HS-5 (cell line): Measurements from ENCODE around the gene CARD10.

Experiments
- DNase-seq: peaks from one replicate; pipeline ENCODE4 v3.0.0-alpha.2; 2012; ENCODE audit warnings: low read depth

The CARD10 gene

GRCh38 chr22:37502342-37503182 is 16.7 kb downstream of the CARD10 start:
- DNase-seq, result no peak

DNA sequence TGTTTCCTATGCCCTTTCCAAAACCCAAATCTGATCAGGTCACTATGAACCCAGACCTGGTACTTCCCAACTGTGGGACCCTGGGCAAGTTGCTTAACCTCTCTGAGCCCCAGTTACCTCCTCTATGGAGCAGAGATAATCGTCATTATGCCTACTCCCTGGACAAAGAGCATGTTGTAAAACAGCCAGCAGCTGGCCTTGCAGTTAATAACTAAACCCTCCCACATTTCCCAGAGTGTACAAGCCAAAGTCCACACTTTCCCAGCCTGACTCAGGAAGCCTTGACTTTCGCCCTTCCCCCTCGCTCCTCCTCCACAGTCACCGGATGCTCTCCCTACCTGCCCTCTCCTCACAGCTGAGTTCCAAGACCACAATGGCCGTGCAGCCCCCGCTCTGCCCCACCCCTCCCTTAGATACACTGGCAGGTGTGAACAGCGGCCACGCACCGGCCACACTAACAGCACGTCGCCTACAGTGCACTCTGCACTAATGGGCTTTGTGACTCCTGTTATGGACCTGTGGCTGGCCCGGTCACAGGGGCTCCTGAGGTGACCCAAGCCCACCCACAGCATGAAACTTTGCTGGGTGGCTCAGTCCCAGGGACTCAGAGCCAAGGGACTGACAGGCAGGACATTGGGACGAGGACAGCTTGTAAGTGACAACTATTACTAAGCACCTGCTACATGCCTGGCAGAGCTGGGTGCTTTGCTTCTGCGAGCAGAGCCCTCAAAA is 17.4 kb downstream of the CARD10 start:
- no peak for DNase-seq

GRCh38 chr22:37500745-37501609 is 18.2 kb downstream of the CARD10 start:
- no peak for DNase-seq

DNA sequence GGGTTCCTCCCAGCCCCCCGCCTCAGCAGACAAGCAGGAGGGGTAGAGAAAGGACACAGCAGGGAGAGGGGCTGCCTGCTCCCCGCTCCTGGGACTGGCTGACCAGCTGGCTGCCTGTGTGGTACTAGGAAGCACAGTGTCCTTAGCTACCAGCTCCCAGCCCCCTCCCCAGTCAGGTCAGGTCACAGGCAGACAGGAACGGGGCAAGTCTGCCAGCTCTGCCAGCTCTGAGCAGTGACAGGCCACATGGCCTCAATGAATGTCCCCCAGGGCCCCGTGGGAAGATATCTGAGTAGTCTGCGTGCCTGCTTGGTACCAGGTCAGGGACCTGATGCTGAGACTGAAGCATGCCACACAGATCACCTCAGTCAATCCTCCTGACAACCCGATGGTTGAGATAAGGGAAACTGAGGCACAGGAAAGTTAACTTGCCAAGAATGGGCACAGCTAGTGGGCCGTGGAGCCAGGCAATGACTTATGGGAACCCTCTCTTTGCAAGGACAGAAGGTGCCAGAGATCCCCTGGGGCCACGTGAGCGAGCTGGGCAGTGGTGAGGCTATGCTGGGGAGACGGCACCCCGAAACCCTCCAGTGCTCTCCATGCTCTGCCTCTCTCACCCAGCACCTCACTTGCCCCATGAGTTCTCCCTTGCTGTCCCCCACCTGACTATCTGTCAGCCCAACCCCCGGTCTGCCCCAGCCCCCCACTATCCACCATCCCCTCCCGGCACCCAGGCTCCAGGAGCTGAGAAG is 19.2 kb downstream of the CARD10 start:
- no peak for DNase-seq

- no peak for DNase-seq
Measured at GRCh38 chr22:37499027-37499707, 20.0 kb downstream of the CARD10 start.

DNA sequence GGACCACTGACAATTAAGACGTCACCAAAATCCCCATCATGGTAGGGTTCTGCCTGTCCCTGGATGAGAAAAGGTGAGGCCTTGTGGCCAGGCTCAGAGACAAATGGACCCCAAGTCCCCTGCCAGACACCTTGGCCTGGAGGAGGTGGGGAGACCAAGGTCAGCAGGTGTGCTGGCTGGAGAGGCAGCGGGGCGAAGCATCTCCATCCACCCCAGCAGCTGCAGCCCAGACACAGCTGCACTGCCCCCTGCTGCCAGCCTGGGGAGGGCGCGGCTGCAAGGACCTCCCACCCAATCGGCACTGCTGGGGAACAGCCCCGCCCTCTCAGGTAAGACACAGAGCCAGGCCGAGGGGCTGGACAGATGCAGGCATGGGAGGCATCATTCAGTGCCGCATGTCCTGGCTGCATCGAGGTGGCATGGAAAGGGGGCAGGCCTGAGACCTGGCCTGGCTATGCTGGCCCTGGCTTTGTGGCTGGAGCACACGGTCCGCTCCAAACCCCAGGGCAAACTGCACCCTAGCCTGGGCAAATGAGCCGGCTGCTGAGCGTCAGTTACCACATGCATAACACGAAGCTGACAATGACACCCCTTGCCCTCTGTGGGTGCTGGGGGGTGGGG is 20.8 kb downstream of the CARD10 start:
- no peak for DNase-seq

DNA sequence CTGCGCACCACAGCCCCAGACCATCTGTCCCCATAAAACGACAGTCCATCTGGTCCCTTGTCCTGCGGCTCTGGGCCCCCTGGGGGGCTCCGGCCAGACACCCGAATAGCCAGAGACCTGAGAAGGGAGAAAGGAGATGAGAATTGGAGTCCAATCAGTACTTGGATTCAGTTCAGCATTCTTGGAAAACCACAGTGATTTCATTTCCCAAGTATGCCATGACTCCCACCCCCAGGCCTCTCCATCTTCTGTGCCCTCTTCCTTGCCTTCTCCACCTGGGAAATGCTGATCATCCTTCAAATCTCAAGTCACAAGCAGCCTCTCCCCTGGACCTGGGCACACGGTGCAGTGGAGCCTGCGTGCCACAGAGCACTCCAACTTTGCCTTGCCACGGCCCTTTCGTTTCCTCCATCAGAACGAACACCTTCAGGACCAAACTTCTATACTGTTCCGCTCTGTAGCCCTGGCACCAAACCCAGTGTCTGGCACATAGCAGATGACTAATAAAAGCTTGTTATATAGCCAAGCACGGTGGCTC is 22.1 kb downstream of the CARD10 start:
- peak; percentile 96 for DNase-seq

DNA sequence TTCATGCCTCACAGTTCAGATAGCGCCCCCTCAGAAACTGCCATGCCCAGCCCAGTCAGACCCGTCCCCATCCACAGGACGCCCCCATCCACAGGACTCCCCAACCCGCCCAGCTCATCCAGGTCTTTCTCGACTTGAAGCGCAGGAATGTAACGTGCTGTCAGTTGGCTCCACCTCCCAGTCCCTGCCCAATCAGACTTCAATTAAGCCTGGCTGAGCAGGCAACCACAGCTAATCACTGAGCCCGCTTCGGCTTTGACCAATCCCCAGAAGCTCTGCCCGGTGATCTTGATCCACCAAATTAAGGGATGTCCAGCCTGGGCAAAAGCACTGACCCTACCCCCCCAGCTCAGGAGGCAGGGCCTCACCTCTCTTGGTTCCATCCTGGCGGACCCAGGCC is 22.6 kb downstream of the CARD10 start:
- DNase-seq, result no peak

DNA sequence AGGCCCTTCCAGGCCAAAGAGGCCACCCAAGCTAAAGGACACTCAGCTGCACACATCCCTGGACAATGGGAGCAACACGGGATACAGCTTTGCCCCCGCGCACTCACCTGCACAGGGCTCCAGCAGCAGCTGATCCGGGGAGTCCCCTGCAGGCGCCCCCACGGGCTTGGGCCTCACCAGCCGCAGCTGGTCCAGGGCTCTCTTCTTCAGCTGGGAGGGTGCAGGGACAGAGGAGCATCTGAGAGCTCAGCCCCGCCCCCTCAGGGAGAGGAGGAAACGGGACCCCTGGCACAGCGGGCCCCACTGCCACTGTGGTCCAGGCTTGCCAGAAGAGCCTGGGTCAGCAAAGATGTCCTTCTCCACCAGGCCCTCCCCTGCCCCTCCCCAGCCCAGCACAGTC is 25.2 kb downstream of the CARD10 start:
- no peak for DNase-seq

GRCh38 chr22:37492428-37493344 is 26.5 kb downstream of the CARD10 start:
- DNase-seq, result no peak

DNA sequence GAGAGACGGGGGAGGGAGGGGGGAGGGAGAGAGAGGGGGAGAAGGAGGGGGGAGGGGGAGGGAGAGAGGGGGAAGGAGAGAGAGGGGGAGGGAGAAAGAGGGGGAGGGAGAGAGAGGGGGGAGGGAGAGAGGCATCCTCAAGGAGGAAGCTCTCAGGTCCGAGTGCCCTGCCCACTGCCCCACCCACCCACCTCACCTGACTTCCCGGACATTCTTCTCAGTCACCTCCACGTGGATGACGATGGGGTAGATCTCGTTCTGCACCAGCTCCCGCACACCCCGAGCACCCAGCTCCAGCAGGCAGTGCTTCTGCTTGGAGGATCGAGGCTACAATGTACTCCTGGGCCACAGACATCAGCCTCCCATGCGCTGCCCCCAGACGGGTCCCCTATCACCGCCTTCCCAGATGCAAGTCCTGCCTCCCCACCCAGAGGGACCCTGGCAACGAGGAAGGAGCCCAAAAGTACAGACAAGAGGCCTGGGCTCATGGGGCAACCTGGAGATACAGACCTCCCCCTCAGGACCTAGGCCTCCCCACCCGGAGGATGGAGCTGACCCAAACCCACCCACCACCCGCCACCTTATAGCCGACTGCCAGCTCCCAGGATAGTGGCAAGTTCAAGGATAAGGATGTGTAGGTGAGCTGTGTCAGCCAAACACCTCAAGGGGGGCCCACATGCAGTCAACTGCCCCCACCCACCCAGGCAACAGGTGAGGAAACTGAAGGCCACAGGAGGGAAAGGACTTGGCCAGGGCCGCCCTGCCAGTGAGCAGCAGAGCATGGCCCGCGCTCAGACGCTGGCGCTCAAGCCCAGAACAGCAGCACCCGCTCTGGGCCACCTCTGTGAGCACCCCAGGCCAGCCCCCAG is 27.4 kb downstream of the CARD10 start:
- DNase-seq, result no peak

- no peak for DNase-seq
Measured at GRCh38 chr22:37491106-37491505, 28.1 kb downstream of the CARD10 start.

GRCh38 chr22:37489983-37490382 is 29.2 kb downstream of the CARD10 start:
- DNase-seq, result no peak

DNA sequence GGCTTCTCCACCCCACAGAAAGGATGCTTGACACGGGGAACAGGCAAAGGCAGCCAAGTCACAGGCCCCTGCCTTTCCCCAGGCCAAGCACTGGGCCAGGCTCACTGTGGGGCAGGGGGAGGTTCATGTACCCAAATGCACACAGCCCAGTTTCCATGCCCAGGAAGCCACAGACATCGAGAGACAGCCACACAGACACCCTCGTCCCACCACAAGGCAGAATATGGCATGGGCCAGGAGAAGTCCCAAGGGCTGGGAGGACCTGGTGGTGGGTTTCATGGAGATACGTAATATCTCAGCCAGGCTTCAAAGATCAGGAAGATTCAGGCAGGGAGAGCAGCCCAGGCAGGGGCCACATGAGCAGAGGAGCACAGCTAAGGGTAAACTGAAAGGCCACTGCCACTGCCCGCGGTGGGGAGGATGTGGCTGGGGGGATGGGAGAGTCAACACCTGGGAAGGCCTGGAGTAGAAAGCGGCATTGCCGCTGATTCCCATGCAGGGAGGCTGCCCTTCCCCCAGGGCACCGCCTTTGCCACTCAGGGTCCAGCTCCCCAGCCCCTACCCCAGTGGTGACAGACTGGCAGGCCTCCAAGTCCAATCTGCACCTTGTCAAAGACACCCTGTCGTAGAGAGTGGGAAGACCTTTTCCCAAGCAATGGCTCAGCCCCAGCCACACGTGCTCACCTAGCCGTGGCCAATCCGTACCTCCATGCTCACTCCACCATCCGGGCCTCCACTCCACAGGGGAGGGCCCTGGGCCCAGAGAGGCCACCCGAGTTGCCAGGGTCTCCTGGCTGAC is 30.7 kb downstream of the CARD10 start:
- DNase-seq, result no peak

- no peak for DNase-seq
Measured at GRCh38 chr22:37487571-37487970, 31.6 kb downstream of the CARD10 start.

DNA sequence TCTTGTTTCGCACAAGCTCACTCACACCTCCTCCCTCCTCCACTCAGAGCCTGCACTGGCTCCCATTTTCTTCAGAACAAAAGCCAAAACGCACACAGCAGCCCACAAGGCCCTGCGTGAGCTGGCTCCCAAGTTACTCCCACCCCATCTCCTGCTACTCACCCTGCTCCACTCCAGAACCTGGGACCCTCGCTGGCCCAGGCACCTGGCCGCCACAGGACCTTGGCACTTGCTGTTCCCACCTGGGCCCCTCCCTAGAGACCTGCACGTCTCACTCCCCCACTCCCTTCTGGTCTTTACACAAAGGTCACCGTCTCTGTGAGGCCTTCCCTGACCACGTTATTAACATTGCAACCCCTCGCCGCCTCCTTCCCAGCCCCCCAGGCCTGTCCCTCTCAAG is 32.1 kb downstream of the CARD10 start:
- no peak for DNase-seq

GRCh38 chr22:37486224-37486845 is 32.9 kb downstream of the CARD10 start, which contains the start of gene MFNG:
MFNG (minus strand) TSS chr22:37486384; CDS start chr22:37486177, 207 bp downstream.
- no peak for DNase-seq
